Inflammatory macrophage (primary cell): ENCODE measurements around the gene CD14.
A peak's percentile ranks its signal among the peaks of the same experiment; 100 is the strongest.
"Not testable (repeated sequence)": the region's sequence is repeated elsewhere in the genome, so short reads cannot be mapped to it uniquely, and the experiment has no call there.

Source experiments
- DNase-seq, 2 donors: peaks; one replicate each; pipeline ENCODE4 v3.0.0-alpha.2; 2020 to 2022

The CD14 gene

GRCh38 chr5:140593070-140593469, 39.9 kb downstream of the CD14 start:
- not testable (repeated sequence) for DNase-seq

GRCh38 chr5:140591747-140592372, 41.1 kb downstream of the CD14 start:
- DNase-seq, result peak; percentile 71 to 75

GRCh38 chr5:140590861-140591260, 42.1 kb downstream of the CD14 start:
- no peak for DNase-seq

- peak in 1 of 2 donors; percentile 74 for DNase-seq
These were observed 44.5 kb downstream of the CD14 start for GRCh38 chr5:140588311-140589070.

- no peak for DNase-seq
These were observed 45.5 kb downstream of the CD14 start for GRCh38 chr5:140587495-140587894.
